ENCODE data around the gene ROBO4.

The ROBO4 gene

DNA sequence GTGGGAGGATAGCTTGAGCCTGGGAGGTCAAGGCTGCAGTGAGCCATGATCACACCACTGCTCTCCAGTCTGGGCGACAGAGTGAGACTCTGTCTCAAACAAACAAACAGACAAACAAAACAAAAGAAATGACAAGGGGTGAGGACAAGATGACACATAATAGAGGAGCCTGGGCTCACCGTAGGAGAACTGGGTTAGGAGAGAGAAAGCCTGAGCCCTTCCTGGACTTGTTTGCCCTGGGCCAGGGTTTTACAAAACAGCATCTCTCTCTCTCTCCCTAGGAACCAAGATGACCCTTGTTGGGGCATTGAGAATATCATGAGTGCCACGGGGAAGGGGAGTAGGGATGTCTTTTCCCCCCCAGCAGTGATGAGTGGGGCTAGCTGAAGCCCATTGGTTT is 16.7 kb downstream of the ROBO4 start:
- no peak for TF ChIP-seq L3MBTL2 (conservative IDR thresholded peaks at IDR 0.05)
- TF ChIP-seq SUZ12 (IDR thresholded peaks at IDR 0.05) = no peak
- no peak for TF ChIP-seq SP1 (IDR thresholded peaks at IDR 0.05)
- TF ChIP-seq TARDBP (IDR thresholded peaks at IDR 0.05) = no peak
- no peak for TF ChIP-seq CTBP1 (IDR thresholded peaks at IDR 0.05; ENCODE audit: borderline replicate concordance)
- TF ChIP-seq NFRKB (IDR thresholded peaks at IDR 0.05) = no peak
- TF ChIP-seq BHLHE40 (IDR thresholded peaks at IDR 0.05; ENCODE audit: borderline replicate concordance) = no peak
- TF ChIP-seq FOXA1 (IDR thresholded peaks at IDR 0.05) = no peak
- no peak for TF ChIP-seq PKNOX1 (IDR thresholded peaks at IDR 0.05)
- POLR2A ChIA-PET = no interaction called here
- DNase-seq (ENCODE audit: extremely low spot score) = no peak
- CTCF ChIA-PET = no interaction called here

- DNase-seq (ENCODE audit: extremely low spot score) = no peak
- no peak for TF ChIP-seq ARNT (IDR thresholded peaks at IDR 0.05)
- no peak for TF ChIP-seq FOXK2 (IDR thresholded peaks at IDR 0.05)
- TF ChIP-seq PKNOX1 (IDR thresholded peaks at IDR 0.05) = no peak
- ChIA-PET CTCF (interaction anchor here (1.1 kb wide), 1 partner anchor 14 kb away, joined by 6 read pairs; no protein-coding TSS in a partner anchor), POLR2A (no interaction called here)
These were observed 17.4 kb downstream of the ROBO4 start for GRCh38 chr11:124880290-124880611.

DNA sequence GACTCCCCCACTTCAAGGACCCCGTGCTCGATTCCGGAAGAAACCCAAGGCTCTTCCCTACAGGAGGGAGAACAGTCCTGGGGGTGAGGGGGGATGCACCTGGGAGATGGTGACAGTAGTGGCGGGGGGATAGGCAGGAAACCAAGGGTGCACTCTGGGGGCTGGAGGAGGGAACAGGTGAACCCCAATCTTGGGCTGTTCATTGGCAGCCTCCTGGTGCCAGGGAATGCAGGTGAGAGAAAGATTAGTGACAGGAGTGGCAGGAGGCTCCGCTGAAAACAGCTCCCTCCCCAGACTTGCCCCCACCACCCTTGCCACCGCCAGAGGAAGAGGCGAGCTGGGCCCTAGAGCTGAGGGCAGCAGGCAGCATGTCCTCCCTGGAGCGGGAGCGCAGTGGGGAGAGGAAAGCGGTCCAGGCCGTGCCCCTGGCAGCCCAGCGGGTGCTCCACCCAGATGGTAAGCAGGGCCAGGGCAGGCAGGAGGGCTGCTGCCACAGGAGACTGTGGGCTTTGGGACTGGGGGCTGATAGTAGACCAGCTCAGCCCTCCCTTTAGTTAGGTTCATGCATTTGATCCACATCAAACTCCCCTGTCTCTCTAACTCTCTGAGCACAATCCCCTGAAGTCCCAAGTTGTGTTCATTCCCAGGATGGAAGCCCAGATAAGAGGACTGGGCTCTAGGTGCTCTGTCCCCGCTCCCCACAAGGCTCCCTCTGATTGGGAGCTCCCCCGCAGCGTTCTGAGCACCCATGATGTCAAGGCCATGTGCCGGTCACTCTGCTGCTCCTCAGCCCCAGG is 18.0 kb downstream of the ROBO4 start:
- CTCF ChIA-PET = interaction anchor here (1.1 kb wide), 1 partner anchor 13 kb away, joined by 6 read pairs; no protein-coding TSS in a partner anchor
- POLR2A ChIA-PET = no interaction called here
- TF ChIP-seq ZNF384 (IDR thresholded peaks at IDR 0.05) (no peak), LEF1 (IDR thresholded peaks at IDR 0.05; ENCODE audit: borderline replicate concordance) (no peak), FOXK2 (IDR thresholded peaks at IDR 0.05) (no peak), HDGF (IDR thresholded peaks at IDR 0.05; ENCODE audit: borderline replicate concordance) (no peak), ARNT (IDR thresholded peaks at IDR 0.05) (no peak), TARDBP (IDR thresholded peaks at IDR 0.05) (no peak), SUZ12 (IDR thresholded peaks at IDR 0.05) (no peak), BHLHE40 (IDR thresholded peaks at IDR 0.05; ENCODE audit: borderline replicate concordance) (no peak)
- no peak for DNase-seq (ENCODE audit: extremely low spot score)

DNA sequence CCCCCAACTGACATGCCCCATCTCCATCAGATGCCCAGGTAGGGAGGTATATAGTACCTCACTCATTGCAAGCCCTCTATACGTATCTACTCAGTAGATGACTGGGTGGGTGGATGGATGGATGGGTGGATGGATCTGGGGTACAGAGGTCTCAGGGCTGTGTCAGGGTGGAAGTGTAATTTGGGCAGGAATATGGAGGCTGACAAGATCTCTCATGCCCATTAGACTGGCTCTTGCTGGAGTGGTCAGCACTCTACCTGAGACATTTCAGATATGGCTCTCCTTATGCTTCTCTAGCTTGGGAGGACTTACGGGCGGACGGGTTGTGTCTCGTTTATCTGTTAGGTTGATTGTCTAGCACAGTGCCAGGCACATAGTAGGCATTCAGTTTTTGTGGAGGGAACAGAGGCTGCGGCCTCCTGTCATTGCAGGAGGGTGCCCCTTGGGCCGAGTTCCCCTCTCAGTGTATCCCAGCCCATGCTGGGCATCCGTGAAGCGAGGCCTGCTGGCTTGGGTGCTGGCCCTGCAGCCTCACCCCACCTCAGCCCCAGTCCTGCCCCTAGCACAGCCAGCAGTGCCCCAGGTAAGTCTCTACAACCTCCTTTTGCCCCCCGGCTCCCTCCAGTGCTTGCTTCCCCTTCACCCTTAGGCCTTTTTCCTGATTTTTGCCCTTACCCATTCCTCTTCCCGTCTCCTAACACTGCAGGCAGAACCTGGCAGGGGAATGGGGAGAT is 18.7 kb downstream of the ROBO4 start:
- ChIA-PET POLR2A (interaction anchor here (0.8 to 0.9 kb wide), 2 partner anchors 8 to 21 kb away, joined by 3 read pairs; no protein-coding TSS in a partner anchor), CTCF (no interaction called here)
- no peak for DNase-seq (ENCODE audit: extremely low spot score)
- no peak for TF ChIP-seq PKNOX1 (IDR thresholded peaks at IDR 0.05)
- no peak for TF ChIP-seq TARDBP (IDR thresholded peaks at IDR 0.05)
- TF ChIP-seq NFRKB (IDR thresholded peaks at IDR 0.05) = no peak
- TF ChIP-seq FOXM1 (IDR thresholded peaks at IDR 0.05; ENCODE audit: borderline replicate concordance) = no peak
- TF ChIP-seq ARNT (IDR thresholded peaks at IDR 0.05) = no peak
- no peak for TF ChIP-seq L3MBTL2 (conservative IDR thresholded peaks at IDR 0.05)
- no peak for TF ChIP-seq ZNF384 (IDR thresholded peaks at IDR 0.05)
- no peak for TF ChIP-seq SP1 (IDR thresholded peaks at IDR 0.05)
- TF ChIP-seq FOXK2 (IDR thresholded peaks at IDR 0.05) = no peak
- no peak for TF ChIP-seq ELF4 (IDR thresholded peaks at IDR 0.05)
- TF ChIP-seq HDGF (IDR thresholded peaks at IDR 0.05; ENCODE audit: borderline replicate concordance) = no peak
- TF ChIP-seq BHLHE40 (IDR thresholded peaks at IDR 0.05; ENCODE audit: borderline replicate concordance) = no peak
- TF ChIP-seq LEF1 (IDR thresholded peaks at IDR 0.05; ENCODE audit: borderline replicate concordance) = no peak
- no peak for TF ChIP-seq CTBP1 (IDR thresholded peaks at IDR 0.05; ENCODE audit: borderline replicate concordance)

DNA sequence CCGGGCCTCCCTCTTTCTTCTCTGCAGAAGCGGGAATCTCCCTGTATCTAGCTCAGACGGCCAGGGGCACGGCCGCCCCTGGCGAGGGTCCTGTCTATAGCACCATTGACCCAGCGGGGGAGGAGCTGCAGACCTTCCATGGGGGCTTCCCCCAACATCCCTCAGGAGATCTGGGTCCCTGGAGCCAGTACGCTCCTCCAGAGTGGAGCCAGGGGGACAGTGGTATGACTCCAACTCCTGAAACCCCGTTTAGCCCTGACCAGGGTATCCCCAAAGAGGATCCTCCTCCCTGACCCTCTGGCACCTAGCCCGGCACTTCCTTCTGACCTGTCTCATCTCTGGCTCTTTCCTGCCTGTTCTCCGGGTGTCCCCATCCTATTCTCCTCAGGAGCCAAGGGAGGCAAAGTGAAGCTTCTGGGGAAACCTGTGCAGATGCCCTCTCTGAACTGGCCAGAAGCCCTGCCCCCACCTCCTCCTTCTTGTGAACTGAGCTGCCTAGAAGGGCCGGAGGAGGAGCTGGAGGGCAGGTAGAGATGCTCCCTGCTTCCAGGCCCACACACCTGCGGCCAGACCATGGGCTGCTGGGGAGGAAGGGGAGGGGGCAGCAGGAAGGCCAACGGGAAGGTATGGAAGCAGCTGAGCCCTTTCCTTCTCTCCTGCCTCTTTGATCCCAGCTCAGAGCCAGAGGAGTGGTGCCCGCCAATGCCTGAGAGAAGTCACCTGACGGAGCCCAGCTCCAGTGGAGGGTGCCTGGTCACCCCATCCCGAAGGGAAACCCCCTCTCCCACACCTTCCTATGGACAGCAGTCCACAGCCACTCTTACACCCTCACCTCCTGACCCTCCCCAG is 19.5 kb downstream of the ROBO4 start:
- ChIA-PET CTCF (no interaction called here), POLR2A (interaction anchor here (0.8 to 0.9 kb wide), 2 partner anchors 9 to 21 kb away, joined by 3 read pairs; no protein-coding TSS in a partner anchor)
- DNase-seq (ENCODE audit: extremely low spot score) = no peak
- TF ChIP-seq ELF4 (IDR thresholded peaks at IDR 0.05) (no peak), HDGF (IDR thresholded peaks at IDR 0.05; ENCODE audit: borderline replicate concordance) (no peak), FOXM1 (IDR thresholded peaks at IDR 0.05; ENCODE audit: borderline replicate concordance) (no peak), FOXK2 (IDR thresholded peaks at IDR 0.05) (no peak), CTBP1 (IDR thresholded peaks at IDR 0.05; ENCODE audit: borderline replicate concordance) (no peak), NFRKB (IDR thresholded peaks at IDR 0.05) (no peak), LEF1 (IDR thresholded peaks at IDR 0.05; ENCODE audit: borderline replicate concordance) (no peak), SUZ12 (IDR thresholded peaks at IDR 0.05) (no peak), BHLHE40 (IDR thresholded peaks at IDR 0.05; ENCODE audit: borderline replicate concordance) (no peak), ARNT (IDR thresholded peaks at IDR 0.05) (no peak), TARDBP (IDR thresholded peaks at IDR 0.05) (no peak), FOXA1 (IDR thresholded peaks at IDR 0.05) (no peak), SP1 (IDR thresholded peaks at IDR 0.05) (no peak), ZNF384 (IDR thresholded peaks at IDR 0.05) (no peak)

Measured in HEK293T (cell line).